GM13976 (cell line): ENCODE results near the gene IRX4.

Experiments used
- DNase-seq: peaks from one replicate; pipeline ENCODE4 v3.0.0; 2012; ENCODE audit warnings: low spot score
- CTCF ChIP-seq: IDR thresholded peaks from 2 replicates; pipeline ENCODE4 v1.5.1; 2012; ENCODE audit warnings: borderline replicate concordance, mild to moderate bottlenecking; ENCODE audit not compliant: insufficient read depth; ENCODE audit errors: extremely low read depth, missing control alignments, control extremely low read depth
- in situ Hi-C: fragments of 300-500 bp; cut with MboI; formaldehyde crosslinking; loops from one replicate; pipeline ENCODE4 v1.12.0; 2022; ENCODE audit warnings: low sequenced_read_pairs, mixed read lengths, inconsistent platforms; ENCODE audit not compliant: unreplicated experiment

Gene IRX4

GRCh38 chr5:1833264-1834021, 49.3 kb downstream of the IRX4 start:
- TF ChIP-seq CTCF: no peak
- in situ Hi-C loops: no loop called here
- DNase-seq: no peak

- DNase-seq: no peak
- no peak for TF ChIP-seq CTCF
- in situ Hi-C loops: no loop called here
Measured at GRCh38 chr5:1832511-1833250, 50.0 kb downstream of the IRX4 start.

GRCh38 chr5:1831677-1832313, 50.9 kb downstream of the IRX4 start:
- in situ Hi-C loops: no loop called here
- no peak for DNase-seq
- TF ChIP-seq CTCF: no peak

- in situ Hi-C loops: no loop called here
- DNase-seq: no peak
- TF ChIP-seq CTCF: no peak
Measured at GRCh38 chr5:1831257-1831656, 51.5 kb downstream of the IRX4 start.

GRCh38 chr5:1830571-1831228, 52.0 kb downstream of the IRX4 start:
- DNase-seq: no peak
- in situ Hi-C loops: no loop called here
- no peak for TF ChIP-seq CTCF

GRCh38 chr5:1827886-1828397, 54.8 kb downstream of the IRX4 start:
- no peak for TF ChIP-seq CTCF
- in situ Hi-C loops: no loop called here
- no peak for DNase-seq
